H1 (cell line): ENCODE data around the gene UBE2J1. TPM values are rescaled to one million over a fixed set of nuclear protein-coding genes. Genes with fewer than 3 reads are reported as not detected.

Experiments
- CTCF ChIA-PET: fragments of 300-600 bp; sonication (Branson Sonifier 250); formaldehyde crosslinking; loops from one replicate; lab custom pipeline; 2021; ENCODE audit not compliant: partially characterized antibody; lab: Charles Lee
- POLR2A ChIA-PET: fragments of 300-600 bp; sonication (Branson Sonifier 250); formaldehyde crosslinking; loops from one replicate; lab custom pipeline; 2021; ENCODE audit warnings: inconsistent platforms; ENCODE audit not compliant: partially characterized antibody; lab: Charles Lee
- DNase-seq, 2 experiments: peaks; one replicate each; pipeline versions ENCODE4 v3.0.0 to v3.0.0-alpha.2; 2010 to 2022; ENCODE audit warnings: low spot score in 2 of 2, low read depth in 1 of 2, mixed read lengths in 1 of 2
- FAIRE-seq: peaks from 2 replicates; lab custom pipeline; 2011; peaks lifted over from hg19 to GRCh38; lab: Jason Lieb, UNC
- H2AFZ ChIP-seq: 2 replicates; pipeline ENCODE4 v1.8.1; 2012; ENCODE audit warnings: low read length, inconsistent platforms
- H2AK5ac ChIP-seq: 2 replicates; pipeline ENCODE4 v1.6.1; 2013; ENCODE audit warnings: low read depth, low read length
- H2BK120ac ChIP-seq: replicated peaks from 2 replicates; pipeline ENCODE3; 2013; ENCODE audit warnings: low read depth, low read length, inconsistent platforms
- H2BK12ac ChIP-seq: 2 replicates; pipeline ENCODE4 v1.6.1; 2013; ENCODE audit warnings: low read depth, low read length
- H2BK15ac ChIP-seq: 2 replicates; pipeline ENCODE4 v1.6.1; 2013; ENCODE audit warnings: low read length
- H2BK20ac ChIP-seq: 2 replicates; pipeline ENCODE4 v1.6.1; 2013; ENCODE audit warnings: low read length
- H2BK5ac ChIP-seq: 2 replicates; pipeline ENCODE4 v1.6.1; 2013; ENCODE audit warnings: low read depth, low read length
- H3K14ac ChIP-seq: 2 replicates; pipeline ENCODE4 v1.6.1; 2013; ENCODE audit warnings: inconsistent platforms; ENCODE audit not compliant: insufficient read length
- H3K18ac ChIP-seq: 2 replicates; pipeline ENCODE4 v1.6.1; 2013; ENCODE audit warnings: low read length; ENCODE audit errors: extremely low read depth
- H3K23ac ChIP-seq: 2 replicates; pipeline ENCODE4 v1.6.1; 2013; ENCODE audit warnings: inconsistent platforms; ENCODE audit not compliant: insufficient read length
- H3K23me2 ChIP-seq: 2 replicates; pipeline ENCODE4 v1.6.1; 2013; ENCODE audit warnings: low read depth, low read length
- H3K27ac ChIP-seq: 2 replicates; pipeline ENCODE4 v1.6.1; 2011; ENCODE audit warnings: low read depth, low read length, inconsistent platforms
- H3K27me3 ChIP-seq, 4 experiments: replicated peaks in 1 of 4; 1 replicate in 1 of 4; 2 replicates in 3 of 4; pipeline versions ENCODE4 v1.6.1 to v1.8.1; 2011 to 2013; ENCODE audit warnings: low read length in 3 of 4, mild to moderate bottlenecking in 3 of 4, inconsistent platforms in 2 of 4, mixed read lengths in 2 of 4, moderate library complexity in 1 of 4; ENCODE audit not compliant: control insufficient read depth in 3 of 4, insufficient read depth in 3 of 4; ENCODE audit errors: extremely low read depth in 1 of 4
- H3K36me3 ChIP-seq, 4 experiments: 2 replicates each; pipeline versions ENCODE4 v1.6.1 to v1.8.1; 2011 to 2013; ENCODE audit warnings: mild to moderate bottlenecking in 4 of 4, low read length in 3 of 4, moderate library complexity in 2 of 4, control low read depth in 1 of 4, inconsistent platforms in 1 of 4; ENCODE audit not compliant: insufficient read depth in 4 of 4, control insufficient read depth in 2 of 4
- H3K4ac ChIP-seq: replicated peaks from 2 replicates; pipeline ENCODE3; 2013; ENCODE audit warnings: low read length, low read depth, mixed read lengths, inconsistent platforms; ENCODE audit not compliant: insufficient read length
- H3K4me1 ChIP-seq, 4 experiments: replicated peaks in 1 of 4; 1 replicate in 1 of 4; 2 replicates in 3 of 4; pipeline versions ENCODE4 v1.6.1 to v1.8.1; 2011 to 2013; ENCODE audit warnings: low read length in 3 of 4, inconsistent platforms in 2 of 4, mixed read lengths in 1 of 4; ENCODE audit not compliant: insufficient read depth in 4 of 4, control insufficient read depth in 3 of 4
- H3K4me2 ChIP-seq, 2 experiments: 2 replicates each; pipeline versions ENCODE4 v1.6.1 to v1.8.1; 2011 to 2013; ENCODE audit warnings: low read depth in 2 of 2, low read length in 2 of 2, control low read depth in 1 of 2, inconsistent platforms in 1 of 2, mild to moderate bottlenecking in 1 of 2; ENCODE audit not compliant: insufficient read depth in 1 of 2
- H3K4me3 ChIP-seq, 4 experiments: fragments of 200-600, 300-600 bp in 1 of 4; sonication (generic), shearing (Covaris generic), sonication (Bioruptor Twin) in 1 of 4; 2 replicates each; pipeline versions ENCODE4 v1.5.1 to v1.8.1; 2011 to 2016; ENCODE audit warnings: low read length in 4 of 4, low read depth in 3 of 4, control low read depth in 2 of 4, inconsistent platforms in 2 of 4, mild to moderate bottlenecking in 2 of 4, mixed read lengths in 1 of 4, moderate library complexity in 1 of 4; ENCODE audit not compliant: insufficient read depth in 2 of 4; ENCODE audit errors: extremely low read depth in 1 of 4
- H3K56ac ChIP-seq: replicated peaks from 2 replicates; pipeline ENCODE3; 2013; ENCODE audit warnings: low read depth, mild to moderate bottlenecking, mixed read lengths, low read length, inconsistent platforms; ENCODE audit not compliant: insufficient read length
- H3K79me1 ChIP-seq: 2 replicates; pipeline ENCODE4 v1.6.1; 2013; ENCODE audit warnings: low read depth, low read length, control low read depth
- H3K79me2 ChIP-seq, 2 experiments: 2 replicates each; pipeline versions ENCODE4 v1.6.1 to v1.8.1; 2012 to 2013; ENCODE audit warnings: low read length in 2 of 2, mild to moderate bottlenecking in 2 of 2, inconsistent platforms in 1 of 2; ENCODE audit not compliant: insufficient read depth in 2 of 2, control insufficient read depth in 1 of 2
- H3K9ac ChIP-seq, 4 experiments: replicated peaks in 1 of 4; 1 replicate in 1 of 4; 2 replicates in 3 of 4; pipeline versions ENCODE4 v1.6.1 to v1.8.1; 2011 to 2013; ENCODE audit warnings: low read depth in 3 of 4, low read length in 3 of 4, control low read depth in 2 of 4, mild to moderate bottlenecking in 2 of 4, moderate library complexity in 2 of 4, inconsistent platforms in 1 of 4; ENCODE audit errors: extremely low read depth in 1 of 4
- H3K9me3 ChIP-seq, 2 experiments: 2 replicates each; pipeline versions ENCODE4 v1.6.1 to v1.8.1; 2012 to 2013; ENCODE audit warnings: mild to moderate bottlenecking in 2 of 2, moderate library complexity in 2 of 2, control low read depth in 1 of 2, inconsistent platforms in 1 of 2, low read depth in 1 of 2, low read length in 1 of 2, mixed read lengths in 1 of 2; ENCODE audit not compliant: insufficient read depth in 2 of 2
- H4K20me1 ChIP-seq, 2 experiments: replicated peaks in 1 of 2; 2 replicates each; pipeline versions ENCODE3 to v1.8.1; 2011 to 2013; ENCODE audit warnings: inconsistent platforms in 2 of 2, low read length in 2 of 2, mild to moderate bottlenecking in 1 of 2; ENCODE audit not compliant: insufficient read depth in 2 of 2, control insufficient read depth in 1 of 2
- H4K5ac ChIP-seq: 2 replicates; pipeline ENCODE4 v1.6.1; 2013; ENCODE audit warnings: low read length, low read depth, mixed read lengths, inconsistent platforms; ENCODE audit not compliant: insufficient read length
- H4K8ac ChIP-seq: 2 replicates; pipeline ENCODE4 v1.8.0; 2013; ENCODE audit warnings: mild to moderate bottlenecking, moderate library complexity, low read length, inconsistent platforms; ENCODE audit not compliant: insufficient read depth; ENCODE audit errors: extremely low read depth
- H4K91ac ChIP-seq: replicated peaks from 2 replicates; pipeline ENCODE3; 2013; ENCODE audit warnings: low read length, mixed read lengths, inconsistent platforms; ENCODE audit not compliant: insufficient read length
- BRCA1 ChIP-seq: IDR thresholded peaks from 2 replicates; pipeline ENCODE4 v1.6.1; 2012; ENCODE audit warnings: low read depth, low read length, improper control_type of control experiment
- CBX8 ChIP-seq: fragments of 300-800, 300-1000 bp; sonication (generic); IDR thresholded peaks from 2 replicates; pipeline ENCODE4 v1.7.1; 2016; ENCODE audit warnings: low read depth, low read length, borderline replicate concordance
- KDM4A ChIP-seq: IDR thresholded peaks from one replicate; pipeline ENCODE4 v1.7.1; 2012; ENCODE audit warnings: low read depth, mild to moderate bottlenecking, moderate library complexity, low read length, inconsistent platforms; ENCODE audit not compliant: severe bottlenecking
- RFX5 ChIP-seq: IDR thresholded peaks from 2 replicates; pipeline ENCODE4 v1.6.1; 2011; ENCODE audit warnings: low read depth, low read length, improper control_type of control experiment, borderline replicate concordance
- SIX5 ChIP-seq: IDR thresholded peaks from 2 replicates; pipeline ENCODE4 v1.6.1; 2011; ENCODE audit warnings: mild to moderate bottlenecking, low read depth, low read length
- SP2 ChIP-seq: IDR thresholded peaks from 2 replicates; pipeline ENCODE4 v1.6.1; 2012; ENCODE audit warnings: mild to moderate bottlenecking, low read length, inconsistent platforms
- SP4 ChIP-seq: IDR thresholded peaks from 2 replicates; pipeline ENCODE4 v1.6.1; 2012; ENCODE audit warnings: low read length, inconsistent platforms
- TBP ChIP-seq: IDR thresholded peaks from 2 replicates; pipeline ENCODE4 v1.6.1; 2011; ENCODE audit warnings: low read depth, low read length, improper control_type of control experiment
- ZNF274 ChIP-seq: IDR thresholded peaks from 2 replicates; pipeline ENCODE4 v1.7.0; 2012; ENCODE audit warnings: low read length, borderline replicate concordance; ENCODE audit errors: extremely low read depth
- WGBS, 2 experiments: shearing (Covaris generic) in 1 of 2; methylation state at CpG; one replicate each; pipeline versions ENCODE4 v1.1.6 to v1.1.7; 2013 to 2015; ENCODE audit warnings: low lambda C conversion rate in 2 of 2, mixed read lengths in 2 of 2, inconsistent platforms in 1 of 2, low coverage in 1 of 2, missing lambda C conversion rate in 1 of 2; ENCODE audit not compliant: insufficient replicate concordance in 2 of 2, insufficient coverage in 1 of 2, insufficient read length in 1 of 2; ENCODE audit errors: extremely low coverage in 1 of 2, missing lambda C conversion rate in 1 of 2; 5-methylcytosine and 5-hydroxymethylcytosine counted together
- polyA plus RNA-seq, 7 experiments: library from polyadenylated mRNA; depleted of rRNA in 3 of 7; stranded (reverse) in 5 of 7; unstranded in 2 of 7; fragments of >200 nt in 5 of 7; fragments of 200-250 nt in 2 of 7; gene quantifications; 1 replicate in 5 of 7; 2 replicates in 1 of 7; 4 replicates in 1 of 7; pipeline versions ENCODE4 v1.2.1 to v1.2.3, GENCODE V29; 2011 to 2013; ENCODE audit warnings: missing spikeins in 2 of 7, mixed read lengths in 2 of 7
- total RNA-seq: library from RNA; stranded (reverse); fragmentation: NEBNext Ultra II Directional; extraction: Animal tissue kit (Norgen Biotek cat#: 25700); gene quantifications from 2 replicates; pipeline ENCODE4 v1.2.1, GENCODE V29; 2021

UBE2J1 gene
- total and polyA plus RNA-seq, 2 of the 8 experiments (the other 6 are each of a cell fraction or from before 2014, with no cell fraction given) = 8.5 to 15.2 TPM

- ChIA-PET CTCF (interaction anchor here (0.6 to 15.3 kb wide), 9 partner anchors 9 to 367 kb away, joined by 3 to 130 read pairs (median 5); no protein-coding TSS in a partner anchor), POLR2A (interaction anchor here (1.3 kb wide), 1 partner anchor 34 kb away, joined by 3 read pairs; no protein-coding TSS in a partner anchor)
- Histone ChIP-seq H4K20me1 (peaks cover 0 to 2% of the 10 kb centered on the region in 2 experiments), H3K9ac (no peak overlapping the region), H3K27ac (no peak overlapping the region), H3K56ac (no peak overlapping the region), H3K36me3 (no peaks in the 10 kb centered on the region), H3K4me3 (no peak overlapping the region), H3K18ac (no peak overlapping the region), H2BK12ac (no peak overlapping the region), H3K79me2 (peaks cover 0 to 5% of the 10 kb centered on the region in 2 experiments; a peak in 1 of 4 replicates), H4K5ac (no peak overlapping the region), H2BK120ac (no peak overlapping the region), H3K79me1 (no peaks in the 10 kb centered on the region), H3K27me3 (no peaks in the 10 kb centered on the region; a peak in 1 of 7 replicates), H4K91ac (no peak overlapping the region), H3K4me2 (no peak overlapping the region; a peak in 1 of 4 replicates), H3K23ac (no peak overlapping the region), H3K14ac (no peak overlapping the region), H2BK20ac (no peak overlapping the region), H3K23me2 (peaks cover 3% of the 10 kb centered on the region; the same call in 1 of the 2 replicates), H2BK5ac (no peak overlapping the region), H4K8ac (no peak overlapping the region), H2AFZ (no peak overlapping the region), H3K4me1 (peaks cover 0 to 4% (median 0%) of the 10 kb centered on the region in 4 experiments; a peak in 1 of 7 replicates), H3K9me3 (no peaks in the 10 kb centered on the region), H2AK5ac (no peak overlapping the region), H3K4ac (no peak overlapping the region), H2BK15ac (no peak overlapping the region)
- 81% methylated on average over 4 of the region's 4 CpGs; no CpG with 5 or more reads in 1 of the 2 experiments for WGBS, 2 experiments
- DNase-seq = no peak
- no peak for FAIRE-seq
- TF ChIP-seq SIX5 = no peak
- TF ChIP-seq TBP = no peak
- no peak for TF ChIP-seq RFX5
- TF ChIP-seq SP2 = no peak
- no peak for TF ChIP-seq ZNF274
- TF ChIP-seq SP4 = no peak
- TF ChIP-seq CBX8 = no peak
- no peak for TF ChIP-seq KDM4A
- TF ChIP-seq BRCA1 = no peak
Measured at GRCh38 chr6:89350281-89350966, 2.1 kb downstream of the UBE2J1 start.
